Transverse colon (tissue), 4 donors: ENCODE results near the gene CREB5.

Experiments
- CTCF ChIP-seq, 5 experiments: fragments of 200-600 bp in 3 of 5; fragments of 450-650 bp in 2 of 5; sonication (generic) in 3 of 5; IDR thresholded peaks; 1 replicate in 2 of 5; 2 replicates in 3 of 5; pipeline ENCODE4 v1.5.1; 2016 to 2017; ENCODE audit warnings: antibody characterized with exemption in 5 of 5, inconsistent platforms in 3 of 5, mild to moderate bottlenecking in 2 of 5, moderate library complexity in 1 of 5
- EP300 ChIP-seq: sonication (generic); formaldehyde crosslinking; IDR thresholded peaks from one replicate; pipeline ENCODE4 v1.6.1; 2017; ENCODE audit warnings: antibody characterized with exemption, low read depth
- POLR2A ChIP-seq: fragments of 450-650 bp; IDR thresholded peaks from one replicate; pipeline ENCODE4 v1.6.1; 2016; ENCODE audit warnings: antibody characterized with exemption, mild to moderate bottlenecking, moderate library complexity
- POLR2AphosphoS5 ChIP-seq, 3 donors: sonication (generic); formaldehyde crosslinking; IDR thresholded peaks; one replicate each; pipeline ENCODE4 v1.6.1; 2016; ENCODE audit warnings: antibody characterized with exemption in 3 of 3

- TF ChIP-seq CTCF (IDR thresholded peaks at IDR 0.05) = no peak
- no peak for TF ChIP-seq POLR2A
- TF ChIP-seq POLR2AphosphoS5 (IDR thresholded peaks at IDR 0.05) = no peak
- no peak for TF ChIP-seq EP300
These were observed 160.8 kb downstream of the CREB5 start for GRCh38 chr7:28573059-28573553.
